GM19240 (cell line): ENCODE results near the gene MSTN.

Source experiments
- DNase-seq: peaks from one replicate; pipeline ENCODE4 v3.0.0; 2011; ENCODE audit warnings: low spot score; ENCODE audit not compliant: insufficient read length

Gene MSTN

DNA sequence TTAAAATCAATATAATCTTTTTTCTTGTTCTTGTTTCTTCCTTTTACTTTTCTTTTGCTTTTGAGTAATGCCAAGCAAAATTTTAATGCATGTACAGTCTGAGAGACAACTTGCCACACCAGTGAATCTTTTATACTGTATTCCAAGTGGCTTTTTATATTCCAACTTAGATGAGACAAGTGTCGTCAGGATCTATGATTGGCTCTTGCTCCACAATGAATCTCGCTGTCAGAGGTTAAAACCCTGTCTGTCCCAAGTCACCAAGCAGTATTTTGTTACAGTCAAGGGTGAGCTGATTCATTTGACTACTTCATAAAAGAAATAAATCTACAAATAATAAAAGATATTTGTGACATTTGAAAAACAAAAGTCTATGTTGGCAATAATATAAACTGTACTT lies at the start of gene MSTN:
Gene MSTN, minus strand, starts transcription at position 129 of the 400 bp plus-strand sequence. CDS start 133 bp downstream, outside the sequence.
- no peak for DNase-seq

DNA sequence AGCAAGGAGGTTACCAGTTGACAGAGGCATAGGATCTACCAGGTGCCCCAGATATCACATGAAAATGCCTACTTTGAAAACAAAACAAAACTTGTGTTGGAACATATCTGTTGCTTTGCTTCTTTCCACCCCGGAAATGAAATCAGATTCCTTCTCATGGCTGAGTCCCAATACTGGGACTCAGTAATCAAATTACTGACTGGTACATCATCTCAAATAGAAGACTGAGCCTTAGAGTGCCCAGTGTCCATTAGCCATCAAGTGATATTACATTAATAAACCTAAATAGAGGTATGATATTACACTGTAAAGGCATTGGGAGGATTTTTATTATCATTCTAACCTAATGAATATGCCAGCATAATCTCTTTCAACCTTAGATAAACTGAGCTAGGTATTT lies 48.6 kb upstream of the MSTN start:
- DNase-seq = no peak

DNA sequence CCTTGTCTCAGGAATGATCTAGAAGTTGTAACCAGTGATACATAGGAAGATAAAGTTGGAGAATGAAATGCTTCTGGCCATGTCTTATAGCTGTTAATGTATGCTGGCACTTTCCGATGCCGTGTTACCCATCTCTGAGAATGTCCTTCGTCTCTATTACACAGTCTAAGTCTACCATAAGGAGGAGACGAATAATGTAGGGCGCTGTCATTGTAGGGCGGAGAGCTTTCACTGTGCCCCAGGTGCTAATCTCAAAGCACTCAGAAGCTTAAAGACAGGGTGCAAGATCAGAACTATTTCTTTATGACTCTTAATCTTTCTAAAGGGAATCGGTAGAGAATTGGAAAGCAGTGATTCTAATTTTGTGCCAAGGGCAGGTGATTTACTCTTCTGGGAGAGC lies 48.2 kb upstream of the MSTN start:
- no peak for DNase-seq

DNA sequence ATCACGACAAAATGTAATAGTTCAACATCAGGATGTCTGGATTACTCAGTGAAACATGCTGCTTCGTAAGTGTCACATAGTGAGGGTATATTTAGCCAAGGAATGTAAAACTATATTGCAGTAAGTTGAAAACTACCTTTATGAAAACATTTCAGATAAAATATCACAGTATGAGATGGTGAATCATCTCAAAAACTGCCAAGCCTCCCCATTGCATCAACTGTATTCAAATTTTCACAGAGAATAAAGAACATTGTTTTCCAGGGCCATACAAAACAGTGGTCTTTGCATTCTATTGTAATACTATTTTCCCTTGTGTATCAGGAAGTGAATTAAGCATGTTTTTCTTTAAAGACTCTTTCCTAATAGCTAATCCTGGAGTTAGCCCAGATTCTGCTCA lies 47.6 kb upstream of the MSTN start:
- DNase-seq = no peak

DNA sequence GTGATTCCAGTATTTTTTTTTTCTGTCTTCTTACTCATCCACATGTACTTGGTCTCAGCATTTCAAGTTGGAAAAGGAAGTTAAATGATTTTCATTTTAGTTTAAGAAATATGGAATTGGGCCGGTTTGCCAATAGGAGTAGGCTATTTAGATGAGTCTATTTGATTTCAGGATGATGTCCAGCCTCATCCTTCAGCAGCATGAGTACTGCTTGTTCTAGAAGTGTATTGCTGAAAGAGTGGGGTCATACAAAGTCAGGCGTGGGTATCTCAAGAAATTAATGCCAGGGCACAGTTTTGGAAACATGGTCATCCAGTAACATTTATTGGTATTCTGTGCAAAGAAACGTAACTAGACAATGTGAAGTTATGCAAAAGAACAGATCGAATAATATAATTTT lies 44.9 kb upstream of the MSTN start:
- DNase-seq = no peak

DNA sequence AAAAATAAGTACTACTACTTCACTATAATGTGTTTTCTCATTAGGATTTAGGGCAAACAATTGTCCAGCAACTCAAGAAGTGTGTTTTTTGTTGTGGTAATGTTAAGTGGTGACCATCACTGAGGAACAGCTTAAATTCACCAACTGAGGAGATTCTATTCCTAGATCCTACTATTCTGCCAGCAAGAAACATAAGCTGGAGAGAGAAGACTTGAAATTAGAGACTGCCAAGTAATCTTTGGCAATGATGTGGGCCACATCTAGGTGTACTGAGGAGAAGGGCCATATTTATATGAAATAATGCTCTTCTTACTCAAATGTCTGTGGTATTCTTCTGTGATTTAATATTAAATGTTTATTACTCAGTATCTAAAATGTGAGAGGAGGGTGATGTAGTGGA lies 44.3 kb upstream of the MSTN start:
- DNase-seq = no peak

DNA sequence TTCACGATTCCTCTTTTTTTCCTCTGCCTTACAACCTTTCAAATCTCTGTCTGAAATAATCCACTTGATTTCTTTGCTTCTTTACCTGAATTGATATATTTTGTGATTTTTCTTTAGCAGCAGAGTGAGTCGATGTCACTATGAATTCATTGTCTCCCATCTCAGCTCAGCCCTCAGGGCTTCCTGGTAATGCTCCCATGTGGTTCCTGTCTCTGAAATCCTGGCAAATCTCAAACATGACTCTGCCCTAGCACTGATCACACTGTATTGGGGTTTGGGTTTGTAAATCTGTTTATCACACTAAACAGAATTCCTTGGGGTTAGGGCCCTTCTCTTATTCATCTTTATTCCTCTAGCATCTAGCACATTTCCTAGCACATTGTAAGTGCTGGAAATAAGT lies 43.0 kb upstream of the MSTN start:
- DNase-seq = no peak

DNA sequence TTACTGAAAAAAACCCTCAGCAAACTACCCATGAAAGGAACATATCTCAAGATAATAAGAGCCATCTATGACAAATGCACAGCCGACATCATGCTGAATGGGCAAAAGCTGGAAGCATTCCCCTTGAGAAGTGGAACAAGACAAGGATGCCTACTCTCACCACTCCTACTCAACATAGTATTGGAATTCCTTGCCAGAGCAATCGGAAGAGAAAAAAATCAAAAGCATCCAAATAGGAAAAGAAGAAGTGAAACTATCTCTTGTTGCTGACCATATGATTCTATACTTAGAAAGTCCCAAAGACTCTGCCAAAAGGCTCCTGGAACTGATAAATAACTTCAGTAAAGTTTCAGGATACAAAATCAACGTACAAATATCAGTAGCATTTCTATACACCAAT lies 40.6 kb upstream of the MSTN start:
- DNase-seq = no peak

DNA sequence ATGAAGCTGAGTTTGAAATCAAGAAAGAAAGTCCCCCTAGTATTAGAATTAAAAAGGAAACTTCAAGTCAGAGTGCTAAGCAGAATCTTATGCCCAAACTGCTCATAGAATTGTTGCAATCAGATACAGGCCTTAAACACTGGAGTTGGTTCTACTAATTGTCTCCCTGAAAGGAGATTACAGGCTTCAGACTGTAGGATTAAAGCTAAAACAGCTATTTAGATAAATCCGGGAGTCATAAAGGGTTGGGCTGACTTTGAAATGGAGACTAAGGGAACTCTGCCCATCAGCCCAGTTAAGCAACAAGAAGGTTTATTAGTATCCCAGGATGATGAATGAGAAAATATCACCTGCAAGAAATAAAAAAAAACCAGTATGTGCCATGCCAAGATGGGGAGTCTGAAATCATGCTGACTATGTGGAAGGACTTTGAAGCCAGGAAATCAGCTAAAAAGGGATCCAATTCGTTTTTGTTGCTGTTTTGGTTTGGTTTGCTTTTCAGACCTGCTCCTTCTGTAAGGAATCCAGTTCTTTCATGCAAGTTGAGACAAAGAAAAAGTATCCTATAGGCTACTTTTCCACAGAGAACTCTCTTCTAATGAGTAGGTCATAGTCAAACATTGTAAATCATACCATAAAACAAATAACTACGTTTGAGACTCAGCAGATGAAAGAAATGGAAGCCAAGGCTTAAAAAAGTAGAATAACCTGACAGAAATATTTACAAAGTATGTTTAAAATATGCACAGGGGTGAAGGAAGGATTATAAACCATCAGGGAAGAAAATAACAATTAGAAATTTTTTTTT lies 37.6 kb upstream of the MSTN start:
- DNase-seq = no peak

DNA sequence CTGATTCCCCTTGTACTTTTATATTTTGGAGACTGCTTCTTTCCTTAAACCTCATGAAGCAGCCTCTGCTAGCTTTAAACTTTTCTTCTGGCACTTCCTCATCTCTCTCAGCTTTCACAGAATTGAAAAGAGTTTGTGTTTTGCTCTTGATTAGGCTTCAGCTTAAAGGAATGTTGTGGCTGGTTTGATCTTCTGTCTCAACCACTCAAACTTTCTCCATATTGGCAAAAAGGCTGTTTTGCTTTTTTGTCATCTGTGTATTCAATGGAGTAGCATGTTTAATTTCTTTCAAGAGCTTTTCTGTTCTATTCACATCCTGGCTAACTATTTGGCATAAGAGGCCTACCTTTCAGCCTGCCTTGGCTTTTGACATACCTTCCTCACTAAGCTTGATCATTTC lies 36.3 kb upstream of the MSTN start:
- no peak for DNase-seq

DNA sequence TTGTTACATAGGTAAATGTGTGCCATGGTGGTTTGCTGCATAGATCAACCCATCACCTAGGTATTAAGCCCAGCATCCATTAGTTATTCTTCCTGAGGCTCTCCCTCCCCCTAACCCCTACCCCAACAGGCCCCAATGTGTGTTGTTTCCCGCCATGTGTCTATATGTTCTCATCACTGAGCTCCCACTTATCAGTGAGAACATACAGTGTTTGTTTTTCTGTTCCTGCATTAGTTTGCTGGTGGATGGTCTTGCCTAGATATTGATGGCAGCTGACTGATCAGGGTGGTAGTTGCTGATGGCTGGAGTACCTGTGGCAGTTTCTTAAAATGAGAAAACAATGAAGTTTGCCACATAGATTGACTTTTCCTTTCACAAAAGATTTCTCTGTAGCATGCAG lies 34.6 kb upstream of the MSTN start:
- DNase-seq = no peak

DNA sequence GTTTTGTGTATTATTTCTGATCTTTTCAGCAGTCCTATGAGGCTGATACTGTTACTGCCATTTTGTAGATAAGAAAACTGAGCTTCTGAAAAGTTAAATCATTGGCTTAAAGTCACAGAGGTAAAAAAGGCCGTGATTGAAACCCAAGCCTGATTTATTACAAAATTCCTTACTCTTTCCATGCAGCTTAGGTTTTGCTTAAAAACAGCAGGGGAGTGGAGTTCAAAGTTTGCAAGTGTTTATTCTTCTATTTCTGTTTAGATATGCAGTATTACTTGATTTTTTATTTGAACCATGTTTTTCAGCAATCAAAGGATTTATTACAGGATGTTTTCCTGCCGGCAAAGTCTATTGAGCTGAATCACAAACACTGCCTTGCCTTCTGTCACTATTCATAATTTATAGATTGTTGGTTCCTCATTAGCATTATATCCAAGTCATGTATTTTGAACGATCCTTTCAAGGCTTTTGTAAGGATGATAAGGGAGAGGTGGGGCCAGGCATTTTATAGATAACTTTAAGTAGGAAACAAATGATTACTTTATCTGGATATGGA lies 31.9 kb upstream of the MSTN start:
- DNase-seq = no peak

DNA sequence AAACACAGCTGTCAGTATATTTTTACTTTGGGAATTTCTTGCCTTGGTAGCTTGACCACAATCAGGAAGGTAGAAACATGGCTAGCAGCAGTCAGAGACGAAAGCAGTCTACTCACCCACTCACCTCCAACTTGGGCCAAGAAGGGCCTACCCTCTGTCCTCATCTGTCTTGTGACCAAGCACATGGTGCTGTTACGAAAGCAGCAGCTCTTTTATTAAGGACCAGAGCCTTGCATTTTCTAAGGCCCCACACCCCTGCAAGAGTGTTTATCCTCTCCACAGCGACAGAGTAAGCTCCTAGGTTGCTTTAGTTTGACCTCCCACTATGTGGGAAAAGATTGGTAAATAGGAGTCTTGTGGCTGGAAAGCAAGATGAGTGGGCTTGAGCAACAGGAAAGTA lies 31.3 kb upstream of the MSTN start:
- no peak for DNase-seq

DNA sequence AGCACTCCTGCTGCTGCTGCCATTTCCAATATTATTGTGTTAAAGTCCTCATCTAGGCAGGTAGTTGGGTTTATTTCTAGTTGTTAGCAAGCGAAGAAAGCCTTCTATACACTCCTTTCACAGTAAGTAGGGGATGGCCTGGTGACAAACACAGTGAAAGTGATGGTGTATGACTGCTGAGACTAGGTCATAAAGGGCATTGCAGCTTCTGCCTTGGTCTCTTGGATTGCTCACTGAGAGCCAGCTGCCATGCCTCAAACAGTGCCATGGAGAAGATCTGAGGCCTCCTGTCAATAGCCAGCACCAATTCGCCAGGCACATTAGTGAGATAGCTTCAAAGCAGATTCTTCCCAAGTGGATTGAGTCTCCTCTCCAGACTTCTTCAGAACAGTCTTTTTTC lies 27.6 kb upstream of the MSTN start:
- DNase-seq = no peak

DNA sequence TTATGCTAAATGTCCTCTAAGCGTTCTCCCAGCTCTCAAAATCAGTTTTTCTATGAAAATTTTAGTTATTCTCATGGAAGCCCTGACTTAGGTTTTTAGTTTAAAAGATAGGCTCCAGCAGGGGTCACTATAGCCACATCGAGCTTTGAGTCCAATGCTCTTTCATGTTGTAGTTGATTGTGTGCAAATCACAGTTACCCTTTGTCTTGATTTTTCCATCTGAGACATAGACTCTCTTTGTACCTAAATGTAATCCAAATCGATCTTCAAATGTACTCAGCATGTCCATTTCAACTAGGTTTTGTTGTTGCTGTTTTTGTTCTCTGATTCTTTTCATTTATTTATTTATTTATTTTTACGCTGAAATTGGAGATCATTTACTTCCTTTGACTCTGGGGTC lies 26.4 kb upstream of the MSTN start:
- DNase-seq = peak; percentile 21

DNA sequence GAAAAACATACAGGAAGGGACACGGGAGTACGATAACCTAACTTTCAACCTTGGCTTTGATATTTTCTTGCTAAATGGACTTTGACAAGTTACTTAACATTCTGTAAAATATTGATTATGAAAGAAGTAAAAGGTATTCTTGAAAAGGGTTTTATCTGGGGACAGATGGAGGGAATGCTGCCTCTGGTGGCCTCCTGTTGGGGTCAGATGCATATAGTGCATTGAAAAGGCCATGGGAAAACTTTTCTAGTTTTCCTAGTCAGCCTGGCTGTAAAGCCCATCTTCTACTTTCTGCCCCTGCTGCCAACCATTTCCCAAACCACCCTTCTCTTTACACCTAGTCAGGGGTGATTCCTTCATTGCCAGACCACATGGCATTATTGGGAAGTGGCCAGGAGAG lies 22.2 kb upstream of the MSTN start:
- no peak for DNase-seq

DNA sequence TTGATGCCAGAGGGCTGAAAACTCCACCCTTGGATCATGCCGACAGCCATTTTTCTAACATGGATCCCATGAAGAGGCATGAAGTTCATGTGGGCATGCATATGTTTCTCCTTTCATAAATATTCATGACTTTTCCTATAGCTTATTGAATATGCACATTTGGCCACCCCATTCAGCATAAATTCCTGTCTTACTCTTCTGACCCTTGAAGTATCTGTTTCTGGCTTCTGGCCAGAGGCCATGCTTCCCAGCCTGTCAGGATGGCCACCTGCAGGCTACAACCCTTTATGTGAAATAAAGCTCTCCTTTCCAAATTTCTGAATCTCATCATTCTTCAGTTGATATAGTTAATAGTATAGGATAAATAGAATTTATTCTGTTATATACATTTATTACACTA lies 19.6 kb upstream of the MSTN start:
- DNase-seq = no peak

DNA sequence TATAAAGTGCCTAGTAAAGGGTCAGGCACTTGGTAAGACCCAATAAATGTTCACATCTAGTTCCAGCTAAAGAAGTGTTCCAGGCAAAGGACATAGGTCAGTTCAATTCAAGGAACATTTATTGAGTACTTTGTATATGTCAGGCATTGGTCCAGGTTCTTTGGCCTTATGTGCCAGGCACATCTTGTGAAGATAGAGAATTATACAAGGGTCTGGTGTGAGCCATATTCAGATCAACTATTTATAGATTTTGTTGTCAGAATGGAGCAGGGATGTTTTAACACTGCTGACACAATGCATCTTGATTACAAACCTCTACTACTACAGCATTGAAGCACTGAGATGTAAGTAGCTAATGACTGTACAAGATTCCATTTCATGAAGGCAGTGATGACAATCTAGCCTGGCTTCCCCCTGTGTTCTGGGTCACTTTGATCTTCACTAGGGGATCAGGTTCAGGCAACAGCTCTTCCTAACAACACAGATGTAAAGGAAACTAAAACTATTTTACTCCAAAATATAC lies 18.1 kb upstream of the MSTN start:
- no peak for DNase-seq

DNA sequence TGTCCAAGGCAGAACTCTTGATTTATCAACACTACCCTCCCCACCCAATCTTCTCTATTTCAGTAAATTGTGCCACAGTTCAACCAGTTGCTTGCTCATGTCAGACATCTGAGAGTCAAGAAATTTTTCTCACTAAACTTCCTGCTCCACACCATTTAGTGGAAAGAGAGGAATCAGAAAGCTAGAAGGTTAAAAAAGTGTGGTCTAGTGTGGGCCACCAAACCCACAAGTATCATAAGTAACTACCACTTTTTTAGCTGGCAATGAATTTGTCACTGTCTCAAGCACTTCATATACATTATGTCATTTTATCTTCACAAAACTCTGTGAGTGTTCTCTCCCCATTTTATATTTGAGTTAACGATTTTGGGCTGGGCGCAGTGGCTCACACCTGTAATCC lies 16.6 kb upstream of the MSTN start:
- no peak for DNase-seq

DNA sequence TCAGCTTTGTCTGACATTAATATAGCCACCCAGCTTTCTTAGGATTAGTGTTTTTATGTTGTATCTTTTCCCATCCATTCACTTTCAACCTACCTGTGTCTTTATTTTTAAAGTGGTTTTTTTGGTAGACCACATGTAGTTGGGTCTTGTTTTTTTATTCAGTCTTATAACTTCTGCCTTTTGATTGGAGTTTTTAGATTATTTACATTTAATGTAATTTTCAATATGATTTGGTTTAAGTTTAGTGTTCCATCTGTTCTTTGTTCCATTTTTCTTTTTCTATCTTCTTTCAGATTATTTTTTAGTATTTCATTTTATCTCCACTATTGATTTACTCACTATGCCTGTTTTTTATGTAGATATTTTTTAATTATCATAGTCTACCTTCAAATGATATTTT lies 13.1 kb upstream of the MSTN start:
- no peak for DNase-seq

DNA sequence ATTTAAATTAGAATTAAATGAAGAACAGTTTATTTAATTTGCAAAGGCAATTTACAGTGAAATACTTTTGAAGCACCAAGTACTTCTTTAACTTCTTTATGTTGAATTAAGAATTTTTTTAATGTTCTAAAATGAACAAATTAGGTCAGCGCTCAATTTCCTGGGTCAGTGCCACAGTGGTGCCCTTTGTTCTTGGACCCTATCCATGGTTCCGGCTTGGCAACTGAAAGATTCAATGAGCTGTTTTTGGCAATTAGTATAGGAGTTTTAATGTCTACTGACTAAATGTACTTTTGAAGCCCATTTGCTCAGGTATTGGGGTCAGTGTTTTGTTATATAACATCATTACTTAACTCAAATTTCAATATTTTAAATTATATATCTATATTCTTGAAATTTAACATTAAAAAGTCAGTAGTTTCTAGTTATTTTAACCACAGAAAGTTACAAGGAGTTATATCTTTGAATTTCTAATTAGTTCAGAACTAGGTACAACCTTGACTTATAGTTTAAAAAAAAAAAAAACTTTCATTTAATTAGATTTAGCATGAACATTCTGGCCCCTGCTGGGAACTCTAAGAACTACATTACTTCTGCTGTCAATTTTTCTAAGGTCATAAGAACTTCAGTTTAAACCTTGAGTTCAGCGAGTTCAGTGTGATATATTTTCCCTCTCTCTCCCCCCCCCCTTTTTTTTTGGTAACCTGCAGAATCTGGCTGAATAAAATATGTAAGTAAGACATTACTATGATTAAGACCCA lies 7.6 kb upstream of the MSTN start:
- no peak for DNase-seq

DNA sequence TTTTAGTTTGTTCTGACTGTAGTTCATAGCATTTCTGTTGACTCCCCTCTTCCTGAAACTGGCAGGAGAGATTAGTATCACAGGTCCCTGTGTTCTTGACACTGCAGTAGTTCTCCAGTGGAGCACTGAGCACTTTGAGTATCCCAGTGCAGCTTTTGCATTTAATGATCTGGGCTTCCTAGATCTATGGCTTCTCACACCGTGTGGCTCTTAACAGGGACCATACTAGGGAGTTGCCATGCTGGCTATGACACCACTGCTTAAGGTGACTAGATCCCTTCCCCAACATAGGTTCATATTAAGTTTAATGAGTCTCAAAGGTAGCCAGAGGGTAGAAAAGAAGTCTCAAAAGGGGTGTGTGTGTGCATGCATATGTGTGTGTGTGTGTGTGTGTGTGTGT lies 6.2 kb upstream of the MSTN start:
- DNase-seq = no peak
